GM19324 (cell line): ENCODE measurements around the gene GOLPH3.
"Not testable (repeated sequence)": the region's sequence is repeated elsewhere in the genome, so short reads cannot be mapped to it uniquely, and the experiment has no call there.

ENCODE experiments used
- ATAC-seq: cut with Tn5 transposase; IDR thresholded peaks from one replicate; pipeline ENCODE4 v1.9.1; 2021; ENCODE audit warnings: mild to moderate bottlenecking, moderate library complexity; ENCODE audit not compliant: unreplicated experiment, low FRiP score

Gene GOLPH3

GRCh38 chr5:32080565-32080964 is 93.6 kb downstream of the GOLPH3 start:
- ATAC-seq, result not testable (repeated sequence)

DNA sequence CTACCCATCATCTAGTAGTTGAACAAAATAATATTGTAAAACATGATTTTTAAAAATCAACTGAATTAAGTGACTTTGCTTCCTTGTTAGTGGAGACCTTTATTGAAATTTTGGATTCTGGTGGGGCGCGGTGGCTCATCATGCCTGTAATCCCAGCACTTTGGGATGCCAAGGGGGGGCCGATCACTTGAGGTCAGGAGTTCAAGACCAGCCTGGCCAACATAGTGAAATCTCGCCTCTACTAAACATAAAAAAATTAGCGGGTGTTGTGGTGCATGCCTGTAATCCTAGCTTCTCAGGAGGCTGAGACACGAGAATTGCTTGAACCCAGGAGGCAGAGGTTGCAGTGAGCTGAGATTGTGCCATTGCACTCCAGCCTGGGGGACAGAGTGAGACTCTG is 95.3 kb downstream of the GOLPH3 start:
- ATAC-seq, result not testable (repeated sequence)

GRCh38 chr5:32076699-32077695 is 97.1 kb downstream of the GOLPH3 start:
- no peak for ATAC-seq
